Large intestine (tissue), 12 donors: ENCODE results near the gene GPR78. TPM values are rescaled to one million over a fixed set of nuclear protein-coding genes. Genes with fewer than 3 reads are reported as not detected.

Source experiments
- DNase-seq, 2 donors: peaks; one replicate each; pipeline versions ENCODE4 v3.0.0 to v3.0.0-alpha.2; 2013
- H3K27ac ChIP-seq: one replicate; pipeline ENCODE4 v1.5.1; 2013; ENCODE audit warnings: low read length
- H3K27me3 ChIP-seq: 2 replicates; pipeline ENCODE4 v1.6.1; 2013; ENCODE audit warnings: low read length; ENCODE audit not compliant: control insufficient read depth, insufficient read depth
- H3K36me3 ChIP-seq: 2 replicates; pipeline ENCODE4 v1.6.1; 2013; ENCODE audit warnings: low read length; ENCODE audit not compliant: control insufficient read depth, insufficient read depth
- H3K4me1 ChIP-seq: one replicate; pipeline ENCODE4 v1.6.1; 2013; ENCODE audit warnings: low read length; ENCODE audit not compliant: control insufficient read depth, insufficient read depth
- H3K4me3 ChIP-seq: one replicate; pipeline ENCODE4 v1.5.1; 2013; ENCODE audit warnings: low read length
- H3K9me3 ChIP-seq: one replicate; pipeline ENCODE4 v1.6.1; 2013; ENCODE audit warnings: mild to moderate bottlenecking, low read depth, low read length, moderate library complexity; ENCODE audit not compliant: control insufficient read depth
- WGBS: methylation state at CpG from one replicate; pipeline ENCODE4 v1.1.5; 2013; ENCODE audit warnings: low lambda C conversion rate; ENCODE audit not compliant: insufficient coverage; 5-methylcytosine and 5-hydroxymethylcytosine counted together
- long read RNA-seq, 11 donors: transcript quantifications; one replicate each; lab custom pipeline, GENCODE V29; 2026
- polyA plus RNA-seq: library from polyadenylated mRNA; unstranded; fragments of 120-200 nt; gene quantifications from one replicate; pipeline ENCODE4 v1.2.1, GENCODE V29; 2013

Gene GPR78
- polyA plus RNA-seq: 0.09 TPM
- long read RNA-seq, donor 1: 0 reads
- long read RNA-seq, donor 2: 0 reads
- long read RNA-seq, donor 3: 0 reads
- long read RNA-seq, donor 4: 0 reads
- long read RNA-seq, donor 5: 0 reads
- long read RNA-seq, donor 6, partial matches to known transcripts: 0 of 1 reads
- long read RNA-seq, donor 6, other reads (novel, unspliced or antisense): 0 of 1 reads
- long read RNA-seq, donor 7: 0 reads
- long read RNA-seq, donor 8: 0 reads
- long read RNA-seq, donor 9: 0 reads
- long read RNA-seq, donor 10: 0 reads
- long read RNA-seq, donor 11: 0 reads

- Histone ChIP-seq H3K27me3 (peaks cover 43% of the 10 kb centered on the region), H3K4me1 (no peaks in the 10 kb centered on the region), H3K27ac (no peak within 1 kb of the TSS), H3K9me3 (peaks cover 12% of the 10 kb centered on the region), H3K4me3 (no peak within 1 kb of the TSS), H3K36me3 (no peaks in the 10 kb centered on the region)
- DNase-seq: peak; percentile 49 to 61
- no CpG with 5 or more reads among the region's 63 CpGs for WGBS
These were observed at the start of gene GPR78 for GRCh38 chr4:8580321-8581093. Gene GPR78 (plus strand): TSS chr4:8580392. CDS start chr4:8580983, 591 bp downstream.

- no peaks in the 10 kb centered on the region for H3K27me3 ChIP-seq
- H3K9me3 ChIP-seq: no peaks in the 10 kb centered on the region
- H3K4me3 ChIP-seq: no peak overlapping the region
- WGBS: 84% methylated on average over 3 of the region's 5 CpGs
- H3K36me3 ChIP-seq: no peaks in the 10 kb centered on the region
- peaks cover 17% of the 10 kb centered on the region for H3K4me1 ChIP-seq
- H3K27ac ChIP-seq: no peak overlapping the region
- no peak for DNase-seq
These were observed 47.9 kb upstream of the GPR78 start for GRCh38 chr4:8532245-8532781.

- no peaks in the 10 kb centered on the region for H3K36me3 ChIP-seq
- no peak for DNase-seq
- H3K27ac ChIP-seq: peak overlapping the region; percentile 83
- H3K27me3 ChIP-seq: no peaks in the 10 kb centered on the region
- H3K9me3 ChIP-seq: no peaks in the 10 kb centered on the region
- WGBS: no CpG with 5 or more reads among the region's 2 CpGs
- peaks cover 17% of the 10 kb centered on the region for H3K4me1 ChIP-seq
- H3K4me3 ChIP-seq: no peak overlapping the region
These were observed 46.8 kb upstream of the GPR78 start for GRCh38 chr4:8533274-8533865.

- H3K9me3 ChIP-seq: no peaks in the 10 kb centered on the region
- H3K4me1 ChIP-seq: peaks cover 17% of the 10 kb centered on the region
- DNase-seq: peak; percentile 88 to 95
- H3K27me3 ChIP-seq: no peaks in the 10 kb centered on the region
- H3K4me3 ChIP-seq: no peak overlapping the region
- H3K27ac ChIP-seq: peak overlapping the region; percentile 83
- no CpG with 5 or more reads among the region's 4 CpGs for WGBS
- no peaks in the 10 kb centered on the region for H3K36me3 ChIP-seq
These were observed 46.1 kb upstream of the GPR78 start for GRCh38 chr4:8534129-8534528.

GRCh38 chr4:8534611-8535010 is 45.6 kb upstream of the GPR78 start:
- H3K27me3 ChIP-seq: no peaks in the 10 kb centered on the region
- no peaks in the 10 kb centered on the region for H3K36me3 ChIP-seq
- WGBS: no CpG with 5 or more reads among the region's 2 CpGs
- H3K27ac ChIP-seq: peak overlapping the region; percentile 83
- H3K4me1 ChIP-seq: peaks cover 17% of the 10 kb centered on the region
- H3K9me3 ChIP-seq: no peaks in the 10 kb centered on the region
- H3K4me3 ChIP-seq: no peak overlapping the region
- no peak for DNase-seq

GRCh38 chr4:8536467-8536866 is 43.7 kb upstream of the GPR78 start:
- Histone ChIP-seq H3K27me3 (no peaks in the 10 kb centered on the region), H3K4me3 (no peak overlapping the region), H3K4me1 (peaks cover 17% of the 10 kb centered on the region), H3K36me3 (no peaks in the 10 kb centered on the region), H3K9me3 (no peaks in the 10 kb centered on the region), H3K27ac (no peak overlapping the region)
- no peak for DNase-seq
- 100% methylated on average over 1 of the region's 7 CpGs for WGBS

GRCh38 chr4:8537041-8537461 is 43.1 kb upstream of the GPR78 start:
- Histone ChIP-seq H3K27ac (no peak overlapping the region), H3K4me3 (no peak overlapping the region), H3K9me3 (no peaks in the 10 kb centered on the region), H3K4me1 (peaks cover 17% of the 10 kb centered on the region), H3K27me3 (no peaks in the 10 kb centered on the region), H3K36me3 (no peaks in the 10 kb centered on the region)
- no CpG with 5 or more reads among the region's 9 CpGs for WGBS
- DNase-seq: peak; percentile 58 to 77

GRCh38 chr4:8538076-8538702 is 42.0 kb upstream of the GPR78 start:
- no peaks in the 10 kb centered on the region for H3K36me3 ChIP-seq
- no peak for DNase-seq
- H3K4me1 ChIP-seq: peaks cover 17% of the 10 kb centered on the region
- H3K4me3 ChIP-seq: no peak overlapping the region
- WGBS: no CpG with 5 or more reads among the region's 12 CpGs
- no peaks in the 10 kb centered on the region for H3K9me3 ChIP-seq
- no peak overlapping the region for H3K27ac ChIP-seq
- H3K27me3 ChIP-seq: no peaks in the 10 kb centered on the region

- H3K4me1 ChIP-seq: peaks cover 14% of the 10 kb centered on the region
- no peaks in the 10 kb centered on the region for H3K36me3 ChIP-seq
- no peak for DNase-seq
- no peaks in the 10 kb centered on the region for H3K9me3 ChIP-seq
- H3K27ac ChIP-seq: no peak overlapping the region
- no peak overlapping the region for H3K4me3 ChIP-seq
- WGBS: no CpG with 5 or more reads among the region's 15 CpGs
- H3K27me3 ChIP-seq: no peaks in the 10 kb centered on the region
These were observed 41.3 kb upstream of the GPR78 start for GRCh38 chr4:8538703-8539567.
